DND-41 (cell line): ENCODE data around the gene HAUS8.
"Not testable (repeated sequence)": the region's sequence is repeated elsewhere in the genome, so short reads cannot be mapped to it uniquely, and the experiment has no call there.

Experiments used
- ATAC-seq: fragments of 200-7000 bp; cut with Tn5 transposase; 3 replicates; pipeline ENCODE4 v1.9.1; 2021; ENCODE audit warnings: low read depth; ENCODE audit not compliant: insufficient read depth
- DNase-seq: peaks from one replicate; pipeline ENCODE4 v3.0.0-alpha.2; 2020
- H2AFZ ChIP-seq: 2 replicates; pipeline ENCODE4 v1.6.0; 2012; ENCODE audit warnings: low read depth, low read length
- H3K27ac ChIP-seq: 2 replicates; pipeline ENCODE4 v1.5.1; 2012; ENCODE audit warnings: low read length, inconsistent platforms
- H3K27me3 ChIP-seq: fragments of 200-600 bp; sonication (generic); 2 replicates; pipeline ENCODE4 v1.6.0; 2012; ENCODE audit warnings: low read length, mild to moderate bottlenecking, inconsistent platforms; ENCODE audit not compliant: insufficient read depth, poor library complexity
- H3K36me3 ChIP-seq: 2 replicates; pipeline ENCODE4 v1.5.1; 2012; ENCODE audit warnings: low read length, inconsistent platforms; ENCODE audit not compliant: insufficient read depth
- H3K4me1 ChIP-seq: 2 replicates; pipeline ENCODE4 v1.5.1; 2012; ENCODE audit warnings: mild to moderate bottlenecking, low read length; ENCODE audit not compliant: insufficient read depth
- H3K4me2 ChIP-seq: 2 replicates; pipeline ENCODE4 v1.6.0; 2012; ENCODE audit warnings: mild to moderate bottlenecking, moderate library complexity, low read length, inconsistent platforms; ENCODE audit not compliant: insufficient read depth
- H3K4me3 ChIP-seq, 2 experiments: fragments of 200-600 bp in 1 of 2; shearing (Covaris generic) in 1 of 2; 2 replicates each; pipeline ENCODE4 v1.5.1; 2012 to 2016; ENCODE audit warnings: inconsistent platforms in 2 of 2, low read length in 2 of 2, mild to moderate bottlenecking in 2 of 2, low read depth in 1 of 2, moderate library complexity in 1 of 2
- H3K79me2 ChIP-seq: 2 replicates; pipeline ENCODE4 v1.6.0; 2012; ENCODE audit warnings: low read length, inconsistent platforms; ENCODE audit not compliant: insufficient read depth
- H3K9ac ChIP-seq: 2 replicates; pipeline ENCODE4 v1.6.0; 2012; ENCODE audit warnings: low read depth, mild to moderate bottlenecking, inconsistent platforms, low read length, moderate library complexity
- H3K9me3 ChIP-seq: 2 replicates; pipeline ENCODE4 v1.5.1; 2012; ENCODE audit warnings: low read length, moderate library complexity, mild to moderate bottlenecking, inconsistent platforms; ENCODE audit not compliant: insufficient read depth, severe bottlenecking
- H4K20me1 ChIP-seq: 2 replicates; pipeline ENCODE4 v1.6.0; 2012; ENCODE audit warnings: low read length; ENCODE audit not compliant: insufficient read depth
- EZH2 ChIP-seq: IDR thresholded peaks from 3 replicates; pipeline ENCODE4 v1.6.1; 2012; ENCODE audit warnings: borderline replicate concordance, low read depth, mild to moderate bottlenecking, moderate library complexity, low read length, inconsistent platforms; ENCODE audit not compliant: severe bottlenecking
- TF ChIP-seq, protein P1 (sequence below): IDR thresholded peaks from 2 replicates; pipeline ENCODE4 v1.5.1; 2012; ENCODE audit warnings: borderline replicate concordance, low read length, moderate library complexity, mild to moderate bottlenecking; ENCODE audit not compliant: poor library complexity, severe bottlenecking; ENCODE audit errors: extremely low read depth

Gene HAUS8

DNA sequence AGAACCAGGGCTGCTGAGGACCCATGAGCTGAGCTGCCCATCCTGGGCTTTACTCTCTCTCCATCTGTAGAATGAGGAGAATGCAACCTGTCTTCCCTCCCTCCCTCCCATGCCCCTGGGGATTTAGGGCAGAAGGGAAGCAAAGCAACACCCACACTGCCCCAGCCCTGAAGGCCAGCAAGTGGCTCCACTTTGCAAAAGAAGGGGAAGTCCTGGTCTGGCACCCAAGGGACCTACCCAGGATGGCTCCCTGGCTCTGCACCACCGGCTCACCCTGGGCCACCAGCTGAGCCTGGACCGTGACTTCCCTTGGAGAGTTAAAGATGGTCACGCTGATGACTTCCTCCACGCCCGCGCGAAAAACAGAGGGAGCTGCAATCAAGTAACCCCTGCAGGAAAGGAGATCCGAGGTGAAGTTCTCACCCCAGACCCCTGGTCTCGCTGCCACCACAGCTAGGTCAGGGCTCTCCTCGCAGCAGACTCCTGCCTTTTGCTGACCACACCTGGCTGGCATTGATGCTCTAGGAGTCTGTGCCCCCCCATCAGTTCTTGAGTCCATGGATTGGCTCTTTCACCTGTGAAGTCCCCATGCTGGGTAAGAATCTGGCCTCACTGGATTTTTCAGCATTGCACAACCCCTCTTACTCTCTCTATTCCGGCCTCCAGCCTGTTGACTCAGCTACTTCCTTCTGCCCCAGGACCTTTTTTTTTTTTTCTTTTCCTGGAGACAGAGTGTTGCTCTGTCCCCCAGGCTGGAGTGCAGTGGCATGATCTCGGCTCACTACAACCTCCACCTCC lies 53.3 kb downstream of the HAUS8 start:
- H3K4me1 ChIP-seq = no peaks in the 10 kb centered on the region
- no peaks in the 10 kb centered on the region for H3K36me3 ChIP-seq
- DNase-seq (no peak), ATAC-seq (no peak)
- H3K27me3 ChIP-seq = no peaks in the 10 kb centered on the region
- no peaks in the 10 kb centered on the region for H3K79me2 ChIP-seq
- H3K27ac ChIP-seq = no peak overlapping the region
- H2AFZ ChIP-seq = no peak overlapping the region
- peaks cover 21% of the 10 kb centered on the region for H3K9me3 ChIP-seq
- no peak overlapping the region for H3K4me3 ChIP-seq
- TF ChIP-seq, protein P1, sequence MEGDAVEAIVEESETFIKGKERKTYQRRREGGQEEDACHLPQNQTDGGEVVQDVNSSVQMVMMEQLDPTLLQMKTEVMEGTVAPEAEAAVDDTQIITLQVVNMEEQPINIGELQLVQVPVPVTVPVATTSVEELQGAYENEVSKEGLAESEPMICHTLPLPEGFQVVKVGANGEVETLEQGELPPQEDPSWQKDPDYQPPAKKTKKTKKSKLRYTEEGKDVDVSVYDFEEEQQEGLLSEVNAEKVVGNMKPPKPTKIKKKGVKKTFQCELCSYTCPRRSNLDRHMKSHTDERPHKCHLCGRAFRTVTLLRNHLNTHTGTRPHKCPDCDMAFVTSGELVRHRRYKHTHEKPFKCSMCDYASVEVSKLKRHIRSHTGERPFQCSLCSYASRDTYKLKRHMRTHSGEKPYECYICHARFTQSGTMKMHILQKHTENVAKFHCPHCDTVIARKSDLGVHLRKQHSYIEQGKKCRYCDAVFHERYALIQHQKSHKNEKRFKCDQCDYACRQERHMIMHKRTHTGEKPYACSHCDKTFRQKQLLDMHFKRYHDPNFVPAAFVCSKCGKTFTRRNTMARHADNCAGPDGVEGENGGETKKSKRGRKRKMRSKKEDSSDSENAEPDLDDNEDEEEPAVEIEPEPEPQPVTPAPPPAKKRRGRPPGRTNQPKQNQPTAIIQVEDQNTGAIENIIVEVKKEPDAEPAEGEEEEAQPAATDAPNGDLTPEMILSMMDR = no peak
- no peak for TF ChIP-seq EZH2
- H3K4me2 ChIP-seq = no peak overlapping the region
- H4K20me1 ChIP-seq = no peaks in the 10 kb centered on the region
- H3K9ac ChIP-seq = no peak overlapping the region

DNA sequence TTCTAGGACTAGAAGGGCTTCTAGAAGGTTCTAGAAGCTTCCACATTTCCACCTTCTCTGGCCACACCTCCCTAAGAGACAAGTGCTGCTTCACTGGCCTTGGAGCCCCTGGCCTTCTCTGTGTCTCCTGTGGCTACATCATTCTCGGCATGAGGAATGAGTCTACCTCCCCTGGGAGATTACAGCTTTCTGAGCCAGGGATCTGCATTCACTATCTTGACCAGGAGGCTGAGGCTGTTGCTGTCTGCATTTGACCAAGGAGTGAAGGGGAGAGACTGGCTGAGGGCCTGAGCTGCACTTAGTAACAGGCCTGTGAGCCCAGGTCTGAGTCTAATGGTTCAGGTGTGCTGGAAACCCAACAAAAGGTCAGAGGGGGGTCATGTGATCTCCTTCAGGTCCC lies 53.9 kb downstream of the HAUS8 start:
- no peak for DNase-seq
- Histone ChIP-seq H4K20me1 (no peaks in the 10 kb centered on the region), H3K79me2 (no peaks in the 10 kb centered on the region), H3K27me3 (no peaks in the 10 kb centered on the region), H3K4me1 (no peaks in the 10 kb centered on the region), H3K9ac (no peak overlapping the region), H3K4me2 (no peak overlapping the region), H3K9me3 (peaks cover 21% of the 10 kb centered on the region), H3K36me3 (no peaks in the 10 kb centered on the region), H3K27ac (no peak overlapping the region), H2AFZ (no peak overlapping the region), H3K4me3 (no peak overlapping the region)
- ATAC-seq = no peak
- TF ChIP-seq, protein P1 = no peak
- TF ChIP-seq EZH2 = no peak

DNA sequence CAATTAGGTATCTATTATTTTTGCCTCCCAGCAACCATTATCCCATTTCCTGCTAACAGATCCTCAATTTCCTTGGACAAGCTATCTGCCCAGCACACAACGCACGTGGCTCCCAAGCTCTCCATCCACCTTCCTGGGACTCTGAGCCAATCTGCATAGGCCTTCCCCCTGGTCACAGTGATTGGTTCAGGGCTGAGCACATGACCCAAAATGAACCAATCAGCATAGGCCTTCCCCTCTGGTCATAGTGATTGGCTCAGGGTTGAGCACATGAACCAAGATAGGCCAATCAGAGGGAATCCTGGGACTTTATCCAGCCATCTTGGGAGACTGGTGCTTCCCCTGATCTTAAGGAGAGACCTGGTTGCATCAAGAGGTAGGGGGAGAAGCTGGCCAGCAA lies 54.4 kb downstream of the HAUS8 start:
- no peak overlapping the region for H3K4me2 ChIP-seq
- no peak overlapping the region for H3K9ac ChIP-seq
- TF ChIP-seq EZH2 = no peak
- peak; percentile 8 for DNase-seq
- no peaks in the 10 kb centered on the region for H3K36me3 ChIP-seq
- no peak overlapping the region for H2AFZ ChIP-seq
- peaks cover 21% of the 10 kb centered on the region for H3K9me3 ChIP-seq
- H3K27ac ChIP-seq = no peak overlapping the region
- ATAC-seq = no peak; the same call in 2 of the 3 replicates
- H3K4me1 ChIP-seq = no peaks in the 10 kb centered on the region
- H4K20me1 ChIP-seq = no peaks in the 10 kb centered on the region
- no peak overlapping the region for H3K4me3 ChIP-seq
- H3K27me3 ChIP-seq = no peaks in the 10 kb centered on the region
- H3K79me2 ChIP-seq = no peaks in the 10 kb centered on the region

DNA sequence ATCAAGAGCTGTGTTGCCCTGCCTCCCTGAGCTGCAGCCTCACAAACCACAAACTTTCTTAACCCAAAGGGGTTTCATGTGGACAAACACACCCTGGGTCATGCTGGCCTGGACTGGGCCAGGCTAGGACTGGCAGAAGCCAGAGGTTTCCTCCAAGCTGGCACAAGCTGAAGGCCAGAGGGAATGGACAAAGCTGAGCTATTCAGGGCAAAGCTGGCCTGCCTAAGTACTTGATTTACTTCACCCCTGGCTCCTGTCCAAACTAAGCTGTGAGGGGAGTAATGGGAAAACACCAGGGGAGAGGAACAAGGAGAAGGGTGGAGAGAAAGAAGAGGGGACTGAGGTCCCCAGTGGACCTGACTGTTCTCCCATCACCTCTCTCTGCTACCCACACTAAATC lies 54.9 kb downstream of the HAUS8 start:
- H3K9me3 ChIP-seq = peaks cover 21% of the 10 kb centered on the region
- H2AFZ ChIP-seq = no peak overlapping the region
- no peak overlapping the region for H3K27ac ChIP-seq
- H3K4me2 ChIP-seq = no peak overlapping the region
- no peaks in the 10 kb centered on the region for H4K20me1 ChIP-seq
- no peak for ATAC-seq
- H3K27me3 ChIP-seq = peaks cover 2% of the 10 kb centered on the region
- no peak for DNase-seq
- no peaks in the 10 kb centered on the region for H3K36me3 ChIP-seq
- H3K4me3 ChIP-seq = no peak overlapping the region
- no peak overlapping the region for H3K9ac ChIP-seq
- no peaks in the 10 kb centered on the region for H3K4me1 ChIP-seq
- H3K79me2 ChIP-seq = no peaks in the 10 kb centered on the region
- no peak for TF ChIP-seq EZH2
- TF ChIP-seq, protein P1 = no peak

DNA sequence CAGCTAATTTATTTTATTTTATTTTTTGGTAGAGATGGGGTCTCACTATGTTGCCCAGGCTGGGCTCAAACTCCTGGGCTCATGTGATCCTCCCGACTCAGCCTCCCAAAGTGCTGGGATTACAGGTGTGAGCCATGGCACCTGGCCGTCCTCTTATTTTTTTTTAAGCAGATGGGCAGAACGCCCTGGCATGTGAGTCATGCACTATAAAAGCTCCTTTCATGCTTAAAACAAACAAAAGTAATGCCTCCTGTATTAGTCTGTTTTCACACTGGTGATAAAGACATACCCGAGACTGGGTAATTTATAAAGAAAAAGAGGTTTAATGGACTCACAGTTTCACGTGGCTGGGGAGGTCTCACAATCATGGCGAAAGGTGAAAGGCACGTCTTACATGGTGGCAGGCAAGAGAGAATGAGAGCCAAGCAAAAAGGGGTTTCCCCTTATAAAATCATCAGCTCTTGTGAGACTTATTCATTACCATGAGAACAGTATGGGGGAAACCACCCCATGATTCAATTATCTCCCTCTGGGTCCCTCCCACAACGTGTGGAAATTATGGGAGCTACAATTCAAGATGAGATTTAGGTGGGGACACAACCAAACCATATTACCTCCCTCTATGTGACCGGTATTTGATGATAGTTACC lies 60.9 kb downstream of the HAUS8 start:
- H3K36me3 ChIP-seq, H3K27ac ChIP-seq, H3K27me3 ChIP-seq, H2AFZ ChIP-seq, DNase-seq, H3K9me3 ChIP-seq, H3K79me2 ChIP-seq, H3K4me3 ChIP-seq, H3K4me1 ChIP-seq, ATAC-seq, H3K9ac ChIP-seq, H4K20me1 ChIP-seq, H3K4me2 ChIP-seq: not testable (repeated sequence)
